ENCODE measurements around the gene OR2T29.
A peak's percentile ranks its signal among the peaks of the same experiment; 100 is the strongest.

OR2T29 gene

DNA sequence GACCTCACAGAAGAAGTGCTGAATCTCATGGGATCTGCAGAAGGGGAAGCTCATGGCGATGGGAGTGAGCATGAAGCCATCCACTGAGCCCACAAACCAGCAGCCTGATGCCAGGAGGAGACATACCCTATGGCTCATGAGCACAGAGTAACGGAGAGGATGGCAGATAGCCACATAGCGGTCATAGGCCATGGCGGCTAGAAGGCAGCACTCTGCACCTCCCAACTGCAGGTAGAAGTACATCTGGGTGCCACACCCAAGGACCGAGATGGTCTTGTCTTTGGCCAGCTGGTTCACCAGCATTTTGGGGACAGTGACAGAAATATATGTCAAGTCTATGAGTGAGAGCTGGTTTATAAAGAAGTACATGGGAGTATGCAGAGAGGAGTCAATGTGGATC lies 30.7 kb upstream of the OR2T29 start:
- TF ChIP-seq, protein P1, sequence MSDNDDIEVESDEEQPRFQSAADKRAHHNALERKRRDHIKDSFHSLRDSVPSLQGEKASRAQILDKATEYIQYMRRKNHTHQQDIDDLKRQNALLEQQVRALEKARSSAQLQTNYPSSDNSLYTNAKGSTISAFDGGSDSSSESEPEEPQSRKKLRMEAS (IDR thresholded peaks at IDR 0.05; ENCODE audit: low read depth, low read length) = no peak
- TF ChIP-seq MYC (IDR thresholded peaks at IDR 0.05; ENCODE audit: low read depth, low read length) = no peak
- TF ChIP-seq, protein P2, sequence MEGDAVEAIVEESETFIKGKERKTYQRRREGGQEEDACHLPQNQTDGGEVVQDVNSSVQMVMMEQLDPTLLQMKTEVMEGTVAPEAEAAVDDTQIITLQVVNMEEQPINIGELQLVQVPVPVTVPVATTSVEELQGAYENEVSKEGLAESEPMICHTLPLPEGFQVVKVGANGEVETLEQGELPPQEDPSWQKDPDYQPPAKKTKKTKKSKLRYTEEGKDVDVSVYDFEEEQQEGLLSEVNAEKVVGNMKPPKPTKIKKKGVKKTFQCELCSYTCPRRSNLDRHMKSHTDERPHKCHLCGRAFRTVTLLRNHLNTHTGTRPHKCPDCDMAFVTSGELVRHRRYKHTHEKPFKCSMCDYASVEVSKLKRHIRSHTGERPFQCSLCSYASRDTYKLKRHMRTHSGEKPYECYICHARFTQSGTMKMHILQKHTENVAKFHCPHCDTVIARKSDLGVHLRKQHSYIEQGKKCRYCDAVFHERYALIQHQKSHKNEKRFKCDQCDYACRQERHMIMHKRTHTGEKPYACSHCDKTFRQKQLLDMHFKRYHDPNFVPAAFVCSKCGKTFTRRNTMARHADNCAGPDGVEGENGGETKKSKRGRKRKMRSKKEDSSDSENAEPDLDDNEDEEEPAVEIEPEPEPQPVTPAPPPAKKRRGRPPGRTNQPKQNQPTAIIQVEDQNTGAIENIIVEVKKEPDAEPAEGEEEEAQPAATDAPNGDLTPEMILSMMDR (IDR thresholded peaks at IDR 0.05; ENCODE audit: low read depth, low read length) = no peak

GRCh38 chr1:248592655-248593054 lies 30.1 kb upstream of the OR2T29 start:
- H3K4me3 ChIP-seq (ENCODE audit: low read depth, low read length) = no peak overlapping the region
- no peak for DNase-seq (ENCODE audit: low read depth)
- no peak for TF ChIP-seq MYC (IDR thresholded peaks at IDR 0.05; ENCODE audit: low read depth, low read length)
- TF ChIP-seq, protein P1 (IDR thresholded peaks at IDR 0.05; ENCODE audit: low read depth, low read length) = no peak
- TF ChIP-seq, protein P2 (IDR thresholded peaks at IDR 0.05; ENCODE audit: low read depth, low read length) = no peak
- no peak for TF ChIP-seq POLR2A (IDR thresholded peaks at IDR 0.05; ENCODE audit: extremely low read depth, insufficient read length)

More for the DNA sequence above, 30.7 kb upstream of the OR2T29 start:
- no peak overlapping the region for H3K4me3 ChIP-seq (ENCODE audit: low read depth, low read length)
- DNase-seq (ENCODE audit: low read depth) = peak; percentile 36

DNA sequence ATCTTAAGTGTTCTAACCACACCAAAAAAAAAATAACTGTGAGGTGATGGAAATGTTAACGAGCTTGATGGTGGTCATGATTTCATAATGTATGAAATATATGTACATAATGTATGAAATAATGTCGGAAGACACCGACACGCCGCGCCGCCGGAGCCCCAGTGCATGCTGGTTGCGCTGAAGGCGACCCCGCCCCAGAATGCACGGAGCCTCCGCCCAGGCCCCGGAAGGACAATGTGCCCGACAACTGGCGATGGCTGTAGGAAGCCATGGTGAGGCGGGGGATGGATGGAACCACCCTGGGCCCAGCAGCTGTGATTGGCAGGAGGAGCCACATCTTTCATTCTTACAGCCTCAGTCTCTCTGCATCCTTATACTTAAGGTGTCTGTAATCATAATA lies 27.5 kb upstream of the OR2T29 start:
- TF ChIP-seq MYC (IDR thresholded peaks at IDR 0.05; ENCODE audit: low read depth, low read length) = no peak
- TF ChIP-seq, protein P1 (IDR thresholded peaks at IDR 0.05; ENCODE audit: low read depth, low read length) = no peak
- TF ChIP-seq, protein P2 (IDR thresholded peaks at IDR 0.05; ENCODE audit: low read depth, low read length) = no peak
- no peak for TF ChIP-seq POLR2A (IDR thresholded peaks at IDR 0.05; ENCODE audit: extremely low read depth, insufficient read length)
- no peak overlapping the region for H3K4me3 ChIP-seq (ENCODE audit: low read depth, low read length)
- no peak for DNase-seq (ENCODE audit: low read depth)

DNA sequence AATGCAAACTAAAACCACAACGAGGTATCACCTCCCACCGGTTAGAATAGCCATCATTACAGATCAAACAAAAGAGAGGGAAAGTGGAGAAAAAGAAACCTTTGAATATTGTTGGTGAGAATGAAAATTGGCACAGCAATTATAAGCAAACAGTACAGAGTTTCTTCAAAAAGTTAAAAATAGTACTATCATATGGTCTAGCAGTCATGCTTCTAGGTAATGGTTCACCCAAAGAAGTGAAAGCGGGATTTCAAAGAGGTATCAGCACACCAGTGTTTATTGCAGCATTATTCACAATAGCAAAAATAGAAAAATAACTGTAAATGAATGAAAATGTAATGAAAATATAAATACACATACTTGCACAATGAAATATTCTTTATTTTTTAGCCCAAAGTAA lies 26.8 kb upstream of the OR2T29 start:
- no peak for DNase-seq (ENCODE audit: low read depth)
- no peak overlapping the region for H3K4me3 ChIP-seq (ENCODE audit: low read depth, low read length)
- TF ChIP-seq MYC (IDR thresholded peaks at IDR 0.05; ENCODE audit: low read depth, low read length) = no peak
- TF ChIP-seq, protein P2 (IDR thresholded peaks at IDR 0.05; ENCODE audit: low read depth, low read length) = no peak
- TF ChIP-seq, protein P1 (IDR thresholded peaks at IDR 0.05; ENCODE audit: low read depth, low read length) = no peak
- no peak for TF ChIP-seq POLR2A (IDR thresholded peaks at IDR 0.05; ENCODE audit: extremely low read depth, insufficient read length)

GRCh38 chr1:248585266-248585665 lies 22.7 kb upstream of the OR2T29 start:
- no peak for DNase-seq (ENCODE audit: low read depth)
- H3K4me3 ChIP-seq (ENCODE audit: low read depth, low read length) = no peak overlapping the region
- TF ChIP-seq, protein P2 (IDR thresholded peaks at IDR 0.05; ENCODE audit: low read depth, low read length) = no peak
- TF ChIP-seq, protein P1 (IDR thresholded peaks at IDR 0.05; ENCODE audit: low read depth, low read length) = no peak
- TF ChIP-seq MYC (IDR thresholded peaks at IDR 0.05; ENCODE audit: low read depth, low read length) = no peak
- TF ChIP-seq POLR2A (IDR thresholded peaks at IDR 0.05; ENCODE audit: extremely low read depth, insufficient read length) = no peak

Measured in NB4 (cell line).